GM21576 (cell line): ENCODE data around the gene KIF5C.

Source experiments
- ATAC-seq: cut with Tn5 transposase; IDR thresholded peaks from one replicate; pipeline ENCODE4 v1.9.1; 2021; ENCODE audit warnings: mild to moderate bottlenecking, moderate library complexity; ENCODE audit not compliant: unreplicated experiment

The KIF5C gene

GRCh38 chr2:149037851-149038250, 162.8 kb downstream of the KIF5C start:
- ATAC-seq: no peak

GRCh38 chr2:149038442-149039212, 163.6 kb downstream of the KIF5C start, which contains the start of gene LYPD6B:
TSS of gene LYPD6B (plus strand) at chr2:149038699. CDS start at chr2:149130949, 92,250 bp downstream.
- ATAC-seq: peak; percentile 55

GRCh38 chr2:149039213-149039724, 164.2 kb downstream of the KIF5C start:
- ATAC-seq: no peak

- peak; percentile 37 for ATAC-seq
Measured at GRCh38 chr2:149040451-149040850, 165.4 kb downstream of the KIF5C start.

GRCh38 chr2:149041482-149041881, 166.5 kb downstream of the KIF5C start:
- ATAC-seq: no peak

- no peak for ATAC-seq
Measured at GRCh38 chr2:149042881-149043280, 167.9 kb downstream of the KIF5C start.

GRCh38 chr2:149044500-149044899, 169.5 kb downstream of the KIF5C start:
- no peak for ATAC-seq

- ATAC-seq: no peak
Measured at GRCh38 chr2:149047118-149047517, 172.1 kb downstream of the KIF5C start.

GRCh38 chr2:149049142-149049541, 174.1 kb downstream of the KIF5C start:
- no peak for ATAC-seq

- ATAC-seq: peak; percentile 90
Measured at GRCh38 chr2:149050188-149050587, 175.2 kb downstream of the KIF5C start.

- ATAC-seq: no peak
Measured at GRCh38 chr2:149055751-149056150, 180.7 kb downstream of the KIF5C start.

- ATAC-seq: no peak
Measured at GRCh38 chr2:149056541-149057255, 181.7 kb downstream of the KIF5C start.

- ATAC-seq: no peak
Measured at GRCh38 chr2:149057401-149057800, 182.4 kb downstream of the KIF5C start.

GRCh38 chr2:149058936-149059335, 183.9 kb downstream of the KIF5C start:
- ATAC-seq: no peak

- no peak for ATAC-seq
Measured at GRCh38 chr2:149059822-149060221, 184.8 kb downstream of the KIF5C start.

- ATAC-seq: no peak
Measured at GRCh38 chr2:149061133-149061745, 186.2 kb downstream of the KIF5C start.

- ATAC-seq: no peak
Measured at GRCh38 chr2:149062531-149062930, 187.5 kb downstream of the KIF5C start.

- no peak for ATAC-seq
Measured at GRCh38 chr2:149063177-149063576, 188.2 kb downstream of the KIF5C start.

- ATAC-seq: no peak
Measured at GRCh38 chr2:149064365-149064841, 189.4 kb downstream of the KIF5C start.

GRCh38 chr2:149064856-149065630, 190.0 kb downstream of the KIF5C start:
- ATAC-seq: no peak
